Karpas-422 (cell line): ENCODE results near the gene MYCN. TPM values are rescaled to one million over a fixed set of nuclear protein-coding genes. Genes with fewer than 3 reads are reported as not detected.

ENCODE experiments used
- DNase-seq: peaks from one replicate; pipeline ENCODE4 v3.0.0-alpha.2; 2015
- H2AFZ ChIP-seq: fragments of 200-600 bp; sonication (generic); 2 replicates; pipeline ENCODE4 v1.6.1; 2014; ENCODE audit warnings: antibody characterized with exemption, low read length, mixed read lengths
- H3K27ac ChIP-seq: fragments of 200-600 bp; sonication (generic); 2 replicates; pipeline ENCODE4 v1.5.1; 2014; ENCODE audit warnings: mild to moderate bottlenecking, low read length, moderate library complexity
- H3K27me3 ChIP-seq: fragments of 200-600 bp; sonication (generic); 2 replicates; pipeline ENCODE4 v1.6.1; 2014; ENCODE audit warnings: low read length, mixed read lengths
- H3K36me3 ChIP-seq: fragments of 200-600 bp; sonication (generic); 2 replicates; pipeline ENCODE4 v1.6.1; 2014; ENCODE audit warnings: low read length, mixed read lengths; ENCODE audit not compliant: insufficient read depth
- H3K4me1 ChIP-seq: fragments of 200-600 bp; sonication (generic); 2 replicates; pipeline ENCODE4 v1.6.1; 2014; ENCODE audit warnings: mild to moderate bottlenecking, low read length, mixed read lengths
- H3K4me2 ChIP-seq: fragments of 200-600 bp; sonication (generic); 2 replicates; pipeline ENCODE4 v1.6.1; 2014; ENCODE audit warnings: low read length, low read depth, mild to moderate bottlenecking; ENCODE audit not compliant: poor library complexity, severe bottlenecking
- H3K4me3 ChIP-seq: fragments of 200-600 bp; sonication (generic); 2 replicates; pipeline ENCODE4 v1.5.1; 2014; ENCODE audit warnings: mild to moderate bottlenecking, antibody characterized with exemption, low read length, mixed read lengths
- H3K79me2 ChIP-seq: fragments of 200-600 bp; sonication (generic); 2 replicates; pipeline ENCODE4 v1.6.1; 2014; ENCODE audit warnings: mild to moderate bottlenecking, low read length, mixed read lengths
- H3K9ac ChIP-seq: fragments of 200-600 bp; sonication (generic); 2 replicates; pipeline ENCODE4 v1.6.0; 2014; ENCODE audit warnings: low read length
- H3K9me2 ChIP-seq: fragments of 200-600 bp; sonication (generic), shearing (Covaris generic); replicated peaks from 2 replicates; pipeline ENCODE4 v1.6.0; 2014; ENCODE audit warnings: mild to moderate bottlenecking, low read length, moderate library complexity; ENCODE audit not compliant: insufficient read depth
- H3K9me3 ChIP-seq: fragments of 300-700, 200-600 bp; sonication (generic); 2 replicates; pipeline ENCODE4 v1.6.1; 2014; ENCODE audit warnings: low read length, mixed read lengths
- H4K20me1 ChIP-seq: fragments of 200-600 bp; sonication (generic); 2 replicates; pipeline ENCODE4 v1.6.1; 2014; ENCODE audit warnings: mild to moderate bottlenecking, antibody characterized with exemption, low read length, low read depth; ENCODE audit not compliant: insufficient read depth
- total RNA-seq: library from RNA; depleted of rRNA; stranded (reverse); fragments of >200 nt; shearing (Covaris generic); gene quantifications from 2 replicates; pipeline ENCODE4 v1.2.3, GENCODE V29; 2014; ENCODE audit warnings: low replicate concordance

Gene MYCN
- total RNA-seq, 1 experiment from 2014 or later = not detected

GRCh38 chr2:15979051-15979758 lies 38.9 kb downstream of the MYCN start:
- no peaks in the 10 kb centered on the region for H3K36me3 ChIP-seq
- DNase-seq = no peak
- no peaks in the 10 kb centered on the region for H3K9me3 ChIP-seq
- no peaks in the 10 kb centered on the region for H3K79me2 ChIP-seq
- H3K4me3 ChIP-seq = no peak overlapping the region
- no peaks in the 10 kb centered on the region for H3K27me3 ChIP-seq
- H3K4me1 ChIP-seq = no peaks in the 10 kb centered on the region
- no peak overlapping the region for H3K9ac ChIP-seq
- H2AFZ ChIP-seq = no peak overlapping the region
- H3K27ac ChIP-seq = no peak overlapping the region
- no peaks in the 10 kb centered on the region for H3K9me2 ChIP-seq
- no peaks in the 10 kb centered on the region for H4K20me1 ChIP-seq
- H3K4me2 ChIP-seq = no peak overlapping the region

DNA sequence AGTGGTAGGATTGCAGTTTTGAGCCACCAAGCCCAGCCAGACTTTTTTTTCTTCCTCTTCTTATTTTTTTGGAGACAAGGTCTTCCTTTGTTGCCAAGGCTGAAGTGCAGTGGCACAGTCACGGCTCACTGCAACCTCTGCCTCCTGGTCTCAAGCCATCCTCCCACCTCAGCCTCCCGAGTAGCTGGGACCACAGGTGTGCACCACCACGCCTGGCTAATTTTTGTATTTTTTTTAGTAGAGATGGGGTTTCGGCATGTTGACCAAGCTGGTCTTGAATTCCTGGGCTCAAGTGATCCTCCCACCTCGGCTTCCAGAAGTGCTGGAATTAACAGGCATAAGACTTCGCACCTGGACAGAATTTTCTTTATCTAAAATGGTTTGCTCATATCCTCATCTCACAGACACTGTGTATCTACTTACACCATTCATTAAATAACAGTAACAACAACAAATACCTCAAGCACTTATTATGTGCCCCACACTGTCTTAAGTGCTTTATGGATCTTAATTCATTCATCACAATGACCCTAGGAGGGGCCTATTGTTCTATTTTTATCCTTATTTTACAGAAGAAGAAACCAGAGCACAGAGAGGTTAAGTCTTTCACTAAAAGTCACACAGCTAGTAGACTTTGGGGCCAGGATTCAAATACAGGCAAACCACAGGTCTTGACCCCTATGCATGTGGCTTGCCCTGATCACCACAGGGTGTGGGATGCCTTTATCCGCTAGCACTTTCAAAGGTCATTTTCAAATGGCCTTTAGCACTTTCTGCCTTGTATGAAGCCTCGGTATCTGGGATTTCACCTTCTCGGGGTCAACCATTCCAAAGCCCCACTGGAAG lies 39.6 kb downstream of the MYCN start:
- Histone ChIP-seq H3K36me3 (no peaks in the 10 kb centered on the region), H3K4me3 (no peak overlapping the region), H3K27me3 (no peaks in the 10 kb centered on the region), H3K4me1 (no peaks in the 10 kb centered on the region), H3K27ac (no peak overlapping the region), H4K20me1 (no peaks in the 10 kb centered on the region), H3K9me2 (no peaks in the 10 kb centered on the region), H2AFZ (no peak overlapping the region), H3K79me2 (no peaks in the 10 kb centered on the region), H3K9ac (no peak overlapping the region), H3K4me2 (no peak overlapping the region), H3K9me3 (no peaks in the 10 kb centered on the region)
- no peak for DNase-seq

DNA sequence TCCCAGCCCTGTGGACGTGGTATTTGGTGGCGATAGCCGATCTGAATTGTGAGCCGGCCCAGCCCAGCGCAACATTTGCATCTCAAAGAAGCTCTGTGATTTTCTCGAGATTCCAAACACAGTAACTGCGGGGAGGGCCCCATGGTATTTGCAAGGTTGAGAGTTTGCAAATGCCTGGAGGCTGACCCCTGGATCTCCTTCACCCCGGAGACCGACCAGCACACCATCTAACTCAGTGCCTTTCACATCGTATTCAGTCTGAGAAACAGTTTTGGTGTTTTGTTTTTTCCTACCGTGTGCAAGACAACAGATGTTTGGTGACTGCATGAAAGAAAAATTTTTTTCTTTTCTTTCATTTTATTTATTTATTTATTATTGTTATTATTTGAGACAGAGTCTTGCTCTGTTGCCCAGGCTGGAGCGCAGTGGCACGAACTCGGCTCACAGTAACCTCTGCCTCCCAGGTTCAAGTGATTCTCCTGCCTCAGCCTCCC lies 40.3 kb downstream of the MYCN start:
- no peaks in the 10 kb centered on the region for H3K27me3 ChIP-seq
- no peaks in the 10 kb centered on the region for H3K9me2 ChIP-seq

GRCh38 chr2:15981646-15982045 lies 41.3 kb downstream of the MYCN start:
- DNase-seq = no peak
- Histone ChIP-seq H2AFZ (no peak overlapping the region), H3K27me3 (no peaks in the 10 kb centered on the region), H3K4me1 (no peaks in the 10 kb centered on the region), H3K9ac (no peak overlapping the region), H3K36me3 (no peaks in the 10 kb centered on the region), H3K4me3 (no peak overlapping the region), H4K20me1 (no peaks in the 10 kb centered on the region), H3K9me2 (no peaks in the 10 kb centered on the region), H3K4me2 (no peak overlapping the region), H3K79me2 (no peaks in the 10 kb centered on the region), H3K9me3 (no peaks in the 10 kb centered on the region), H3K27ac (no peak overlapping the region)

More for the DNA sequence above, 40.3 kb downstream of the MYCN start:
- Histone ChIP-seq H4K20me1 (no peaks in the 10 kb centered on the region), H3K27ac (no peak overlapping the region), H3K9ac (no peak overlapping the region), H3K4me1 (no peaks in the 10 kb centered on the region), H3K4me2 (no peak overlapping the region), H3K4me3 (no peak overlapping the region), H3K36me3 (no peaks in the 10 kb centered on the region), H3K9me3 (no peaks in the 10 kb centered on the region), H3K79me2 (no peaks in the 10 kb centered on the region), H2AFZ (no peak overlapping the region)
- DNase-seq = no peak

DNA sequence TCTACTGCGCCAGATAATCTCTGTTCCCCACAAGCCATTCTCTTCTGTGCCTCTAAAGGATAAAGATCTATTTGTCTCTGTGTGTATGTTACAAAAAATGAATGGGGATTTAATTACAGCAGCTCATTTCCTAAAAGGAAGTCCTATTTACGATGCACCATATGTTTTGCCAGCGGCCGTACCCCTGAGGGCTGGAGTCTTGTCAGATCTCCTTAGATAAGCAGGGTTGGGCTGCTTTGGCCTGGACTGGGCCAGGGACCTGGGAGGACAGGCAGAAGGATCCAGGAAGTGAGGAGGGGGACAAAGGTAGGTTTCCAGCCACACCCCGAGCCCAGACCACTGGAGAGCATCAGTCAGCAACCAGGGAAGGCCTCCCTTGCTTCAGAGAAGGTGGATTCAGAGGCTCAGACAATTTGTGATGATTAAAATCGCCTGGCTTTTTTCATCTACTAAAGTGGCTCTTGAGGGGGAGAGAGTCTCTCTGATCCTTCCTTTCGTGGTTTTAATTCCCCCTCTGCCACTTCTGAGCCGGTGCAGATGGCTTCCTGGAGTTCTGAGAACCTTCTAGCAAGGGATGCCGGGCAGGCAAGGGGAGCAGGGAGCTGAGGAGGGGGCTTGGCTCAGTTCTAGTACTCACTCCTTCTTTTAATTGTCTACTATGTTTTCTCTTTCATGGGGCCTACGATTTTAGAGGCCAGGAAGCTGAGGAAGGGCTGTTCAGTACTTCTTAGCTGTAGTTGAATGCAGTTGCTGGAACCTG lies 42.1 kb downstream of the MYCN start:
- no peak overlapping the region for H2AFZ ChIP-seq

GRCh38 chr2:15983496-15983895 lies 43.1 kb downstream of the MYCN start:
- Histone ChIP-seq H3K4me3 (no peak overlapping the region), H3K9ac (no peak overlapping the region), H3K79me2 (no peaks in the 10 kb centered on the region), H3K27me3 (no peaks in the 10 kb centered on the region), H3K9me3 (no peaks in the 10 kb centered on the region), H4K20me1 (no peaks in the 10 kb centered on the region), H3K36me3 (no peaks in the 10 kb centered on the region), H3K27ac (no peak overlapping the region), H3K9me2 (no peaks in the 10 kb centered on the region), H2AFZ (no peak overlapping the region), H3K4me1 (no peaks in the 10 kb centered on the region), H3K4me2 (no peak overlapping the region)
- no peak for DNase-seq

More for the DNA sequence above, 42.1 kb downstream of the MYCN start:
- no peak overlapping the region for H3K4me3 ChIP-seq
- H3K9me3 ChIP-seq = no peaks in the 10 kb centered on the region
- DNase-seq = no peak
- H3K79me2 ChIP-seq = no peaks in the 10 kb centered on the region
- no peak overlapping the region for H3K4me2 ChIP-seq
- no peaks in the 10 kb centered on the region for H3K27me3 ChIP-seq
- H3K27ac ChIP-seq = no peak overlapping the region
- H3K9me2 ChIP-seq = no peaks in the 10 kb centered on the region
- H3K9ac ChIP-seq = no peak overlapping the region
- no peaks in the 10 kb centered on the region for H4K20me1 ChIP-seq
- H3K4me1 ChIP-seq = no peaks in the 10 kb centered on the region
- no peaks in the 10 kb centered on the region for H3K36me3 ChIP-seq

DNA sequence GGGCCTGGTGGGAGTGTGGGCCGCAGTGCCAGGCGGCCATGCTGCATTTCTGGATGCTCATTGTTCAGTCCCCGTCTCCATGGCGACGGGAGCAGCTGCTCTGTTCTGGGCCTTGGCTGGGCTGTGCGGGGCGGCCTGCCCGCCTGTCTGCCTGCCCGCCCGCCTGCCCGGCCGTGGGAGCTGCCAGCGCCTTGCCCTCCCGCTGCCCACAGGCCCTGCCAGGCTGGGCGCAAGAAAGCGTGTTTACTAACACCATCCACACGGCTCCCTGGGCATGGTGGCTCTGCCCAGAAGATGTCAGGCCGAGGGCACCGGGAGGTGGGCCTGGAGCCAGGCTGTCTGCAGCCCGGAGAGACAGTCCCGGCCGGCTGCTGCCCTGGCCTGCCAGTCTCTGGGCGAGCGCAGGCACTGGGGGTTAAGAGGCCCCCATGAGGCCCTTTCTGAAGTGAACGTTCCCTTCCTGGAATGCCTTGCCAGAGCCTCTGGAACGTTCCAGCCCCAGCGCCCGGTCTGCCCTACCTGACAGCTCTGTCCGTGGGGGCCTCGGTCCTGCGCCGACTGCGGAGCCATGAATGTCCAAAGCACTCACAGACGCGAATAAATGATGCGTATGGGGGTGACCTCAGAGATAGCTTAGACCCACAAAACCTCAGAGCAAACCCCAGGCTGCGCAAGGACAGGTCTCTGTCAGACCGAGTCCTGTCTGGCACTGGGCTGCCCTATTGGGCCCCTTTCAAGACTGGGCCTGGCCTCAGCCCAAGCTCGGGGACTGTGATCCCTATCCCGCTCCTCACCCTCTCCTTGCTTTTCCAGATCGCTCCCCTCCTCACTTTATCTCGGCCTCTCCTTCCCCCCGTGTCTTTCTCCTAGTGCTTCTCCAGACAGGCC lies 44.3 kb downstream of the MYCN start:
- no peaks in the 10 kb centered on the region for H3K4me1 ChIP-seq
- no peaks in the 10 kb centered on the region for H3K79me2 ChIP-seq
- no peak overlapping the region for H2AFZ ChIP-seq
- H4K20me1 ChIP-seq = no peaks in the 10 kb centered on the region
- no peak overlapping the region for H3K9ac ChIP-seq
- no peak overlapping the region for H3K4me2 ChIP-seq
- H3K27me3 ChIP-seq = no peaks in the 10 kb centered on the region
- no peaks in the 10 kb centered on the region for H3K9me3 ChIP-seq
- H3K36me3 ChIP-seq = no peaks in the 10 kb centered on the region
- no peak overlapping the region for H3K27ac ChIP-seq
- H3K4me3 ChIP-seq = no peak overlapping the region
- H3K9me2 ChIP-seq = no peaks in the 10 kb centered on the region
- DNase-seq = no peak
